HFFc6 (cell line): ENCODE results near the gene COQ9. TPM values are rescaled to one million over a fixed set of nuclear protein-coding genes. Genes with fewer than 3 reads are reported as not detected.

Source experiments
- DNase-seq: peaks from one replicate; pipeline ENCODE4 v3.0.0-alpha.2; 2018
- H3K27ac Mint-ChIP-seq: 2 replicates; pipeline ENCODE4 v1.8.0; 2020; ENCODE audit warnings: mild to moderate bottlenecking, mixed read lengths
- H3K27me3 Mint-ChIP-seq: 2 replicates; pipeline ENCODE4 v1.8.0; 2021; ENCODE audit warnings: mild to moderate bottlenecking, moderate library complexity, mixed read lengths; ENCODE audit not compliant: insufficient read depth
- H3K36me3 Mint-ChIP-seq: 2 replicates; pipeline ENCODE4 v1.8.0; 2021; ENCODE audit warnings: low read depth, mixed read lengths
- H3K4me1 Mint-ChIP-seq: 2 replicates; pipeline ENCODE4 v1.8.0; 2020; ENCODE audit warnings: low read depth, mixed read lengths
- H3K4me3 Mint-ChIP-seq: 2 replicates; pipeline ENCODE4 v1.8.0; 2020; ENCODE audit warnings: mild to moderate bottlenecking, moderate library complexity, mixed read lengths
- H3K9me3 Mint-ChIP-seq: 2 replicates; pipeline ENCODE4 v1.8.0; 2020; ENCODE audit warnings: mild to moderate bottlenecking, mixed read lengths
- CTCF ChIP-seq: fragments of 200-600 bp; sonication (generic); IDR thresholded peaks from 2 replicates; pipeline ENCODE4 v1.5.0; 2021; ENCODE audit warnings: antibody characterized with exemption, mild to moderate bottlenecking
- total RNA-seq, 6 experiments: library from RNA; stranded (reverse); fragmentation: NEBNext Ultra II Directional; extraction: Animal tissue kit (Norgen Biotek cat#: 25700); gene quantifications; 2 replicates in 1 of 6; 3 replicates in 5 of 6; pipeline ENCODE4 v1.2.3, GENCODE V29; 2021

The COQ9 gene
- total RNA-seq, 6 experiments from 2014 or later, result 28.0 to 34.2 (median 30.7) TPM

- Mint-ChIP-seq H3K27me3 (peaks cover 1% of the 10 kb centered on the region; the same call in 1 of the 2 replicates), H3K36me3 (peaks cover 4% of the 10 kb centered on the region; the same call in 1 of the 2 replicates), H3K4me1 (peaks cover 19% of the 10 kb centered on the region), H3K4me3 (no peak overlapping the region), H3K27ac (no peak overlapping the region), H3K9me3 (no peaks in the 10 kb centered on the region)
- TF ChIP-seq CTCF, result no peak
- no peak for DNase-seq
These were observed 26.6 kb downstream of the COQ9 start for GRCh38 chr16:57473906-57474305.

- no peak for DNase-seq
- TF ChIP-seq CTCF, result no peak
- no peak overlapping the region for H3K27ac Mint-ChIP-seq
These were observed 27.7 kb downstream of the COQ9 start for GRCh38 chr16:57474671-57475661.

GRCh38 chr16:57475711-57476339 lies 28.5 kb downstream of the COQ9 start:
- H3K27ac Mint-ChIP-seq, result no peak overlapping the region
- DNase-seq, result no peak
- H3K4me1 Mint-ChIP-seq, result peaks cover 32% of the 10 kb centered on the region
- H3K4me3 Mint-ChIP-seq, result no peak overlapping the region
- H3K27me3 Mint-ChIP-seq, result peaks cover 1% of the 10 kb centered on the region
- no peaks in the 10 kb centered on the region for H3K9me3 Mint-ChIP-seq
- no peaks in the 10 kb centered on the region for H3K36me3 Mint-ChIP-seq
- peak; percentile 56 for TF ChIP-seq CTCF

More at GRCh38 chr16:57474671-57475661, 27.7 kb downstream of the COQ9 start:
- Mint-ChIP-seq H3K4me3 (no peak overlapping the region), H3K36me3 (no peaks in the 10 kb centered on the region; the same call in 1 of the 2 replicates), H3K9me3 (no peaks in the 10 kb centered on the region), H3K27me3 (peaks cover 1% of the 10 kb centered on the region; the same call in 1 of the 2 replicates), H3K4me1 (peaks cover 27% of the 10 kb centered on the region)

GRCh38 chr16:57476546-57477410 lies 29.5 kb downstream of the COQ9 start:
- H3K4me1 Mint-ChIP-seq, result peaks cover 32% of the 10 kb centered on the region

More at GRCh38 chr16:57476546-57477410, 29.5 kb downstream of the COQ9 start:
- Mint-ChIP-seq H3K9me3 (no peaks in the 10 kb centered on the region), H3K27me3 (peaks cover 1% of the 10 kb centered on the region), H3K4me3 (no peak overlapping the region), H3K36me3 (no peaks in the 10 kb centered on the region), H3K27ac (no peak overlapping the region)
- TF ChIP-seq CTCF, result no peak
- DNase-seq, result no peak
